ENCODE results near the gene GATA2. TPM values are rescaled to one million over a fixed set of nuclear protein-coding genes. Genes with fewer than 3 reads are reported as not detected.
A peak's percentile ranks its signal among the peaks of the same experiment; 100 is the strongest.

GATA2 gene
- total and polyA plus RNA-seq, 2 experiments from 2014 or later: 23.8 to 34.0 TPM

GRCh38 chr3:128503751-128504532 lies 10.9 kb upstream of the GATA2 start:
- H3K27me3 ChIP-seq (replicated peaks; ENCODE audit: insufficient read depth): no peaks in the 10 kb centered on the region
- H3K9me2 ChIP-seq (ENCODE audit: insufficient read depth): no peaks in the 10 kb centered on the region
- H3K79me2 ChIP-seq (ENCODE audit: insufficient read depth): no peaks in the 10 kb centered on the region
- H3K9me3 ChIP-seq (ENCODE audit: low read depth): no peaks in the 10 kb centered on the region
- no peak for DNase-seq
- H3K4me3 ChIP-seq: no peak overlapping the region
- H3F3A ChIP-seq (ENCODE audit: insufficient read depth): peaks cover 7% of the 10 kb centered on the region; the same call in 1 of the 2 replicates
- H2AFZ ChIP-seq: no peak overlapping the region
- no peak overlapping the region for H3K27ac ChIP-seq
- H3K4me2 ChIP-seq (ENCODE audit: unreplicated experiment): no peak overlapping the region
- no peaks in the 10 kb centered on the region for H4K20me1 ChIP-seq (ENCODE audit: insufficient read depth)
- TF ChIP-seq EZH2phosphoT487 (IDR thresholded peaks at IDR 0.05; ENCODE audit: insufficient read depth, low read depth): no peak
- no peak for TF ChIP-seq EZH2 (IDR thresholded peaks at IDR 0.05; ENCODE audit: insufficient read depth, poor library complexity, severe bottlenecking)
- no peaks in the 10 kb centered on the region for H3K36me3 ChIP-seq (ENCODE audit: low read depth)
- 85 to 87% methylated on average over 9 to 10 of the region's 10 CpGs for WGBS, 2 experiments (ENCODE audit: low coverage in 1 of 2, low lambda C conversion rate in 2 of 2, missing lambda C conversion rate in 2 of 2)
- H3K4me1 ChIP-seq (ENCODE audit: insufficient read depth): no peaks in the 10 kb centered on the region
- no peak overlapping the region for H3K9ac ChIP-seq
- in situ Hi-C loops (cut with MboI): no loop called here

- Histone ChIP-seq H3K27ac (no peak overlapping the region), H3K27me3 (replicated peaks; ENCODE audit: insufficient read depth) (no peaks in the 10 kb centered on the region), H3K4me3 (no peak overlapping the region), H3K36me3 (ENCODE audit: low read depth) (no peaks in the 10 kb centered on the region), H3K4me2 (ENCODE audit: unreplicated experiment) (no peak overlapping the region), H3K79me2 (ENCODE audit: insufficient read depth) (no peaks in the 10 kb centered on the region), H3F3A (ENCODE audit: insufficient read depth) (peaks cover 7% of the 10 kb centered on the region; the same call in 1 of the 2 replicates), H2AFZ (no peak overlapping the region), H3K9me3 (ENCODE audit: low read depth) (no peaks in the 10 kb centered on the region), H3K9ac (no peak overlapping the region), H3K4me1 (ENCODE audit: insufficient read depth) (no peaks in the 10 kb centered on the region), H4K20me1 (ENCODE audit: insufficient read depth) (no peaks in the 10 kb centered on the region), H3K9me2 (ENCODE audit: insufficient read depth) (no peaks in the 10 kb centered on the region)
- peak; percentile 10 for DNase-seq
- WGBS, 2 experiments (ENCODE audit: low coverage in 1 of 2, low lambda C conversion rate in 2 of 2, missing lambda C conversion rate in 2 of 2): 81 to 82% methylated on average over 12 of the region's 12 CpGs
- TF ChIP-seq EZH2 (IDR thresholded peaks at IDR 0.05; ENCODE audit: insufficient read depth, poor library complexity, severe bottlenecking): no peak
- no peak for TF ChIP-seq EZH2phosphoT487 (IDR thresholded peaks at IDR 0.05; ENCODE audit: insufficient read depth, low read depth)
- in situ Hi-C loops (cut with MboI): no loop called here
Observed at GRCh38 chr3:128503164-128503651, 10.2 kb upstream of the GATA2 start.

GRCh38 chr3:128502712-128503111 lies 9.7 kb upstream of the GATA2 start:
- Histone ChIP-seq H3F3A (ENCODE audit: insufficient read depth) (peaks cover 7% of the 10 kb centered on the region; the same call in 1 of the 2 replicates), H4K20me1 (ENCODE audit: insufficient read depth) (no peaks in the 10 kb centered on the region), H2AFZ (no peak overlapping the region), H3K27ac (no peak overlapping the region), H3K9me2 (ENCODE audit: insufficient read depth) (no peaks in the 10 kb centered on the region), H3K36me3 (ENCODE audit: low read depth) (no peaks in the 10 kb centered on the region), H3K27me3 (replicated peaks; ENCODE audit: insufficient read depth) (no peaks in the 10 kb centered on the region), H3K4me2 (ENCODE audit: unreplicated experiment) (no peak overlapping the region), H3K4me1 (ENCODE audit: insufficient read depth) (no peaks in the 10 kb centered on the region), H3K79me2 (ENCODE audit: insufficient read depth) (no peaks in the 10 kb centered on the region), H3K4me3 (no peak overlapping the region), H3K9ac (no peak overlapping the region), H3K9me3 (ENCODE audit: low read depth) (no peaks in the 10 kb centered on the region)
- TF ChIP-seq EZH2 (IDR thresholded peaks at IDR 0.05; ENCODE audit: insufficient read depth, poor library complexity, severe bottlenecking) (no peak), EZH2phosphoT487 (IDR thresholded peaks at IDR 0.05; ENCODE audit: insufficient read depth, low read depth) (no peak)
- 70 to 76% methylated on average over 5 of the region's 5 CpGs for WGBS, 2 experiments (ENCODE audit: low coverage in 1 of 2, low lambda C conversion rate in 2 of 2, missing lambda C conversion rate in 2 of 2)
- in situ Hi-C loops (cut with MboI): no loop called here
- DNase-seq: no peak

GRCh38 chr3:128501431-128501830 lies 8.4 kb upstream of the GATA2 start:
- 51 to 55% methylated on average over 3 of the region's 3 CpGs for WGBS, 2 experiments (ENCODE audit: low coverage in 1 of 2, low lambda C conversion rate in 2 of 2, missing lambda C conversion rate in 2 of 2)
- H3K9ac ChIP-seq: no peak overlapping the region
- DNase-seq: no peak

More at GRCh38 chr3:128501431-128501830, 8.4 kb upstream of the GATA2 start:
- H3K4me3 ChIP-seq: no peak overlapping the region
- no peaks in the 10 kb centered on the region for H3K4me1 ChIP-seq (ENCODE audit: insufficient read depth)
- H4K20me1 ChIP-seq (ENCODE audit: insufficient read depth): no peaks in the 10 kb centered on the region
- no peak overlapping the region for H3K27ac ChIP-seq
- H3K4me2 ChIP-seq (ENCODE audit: unreplicated experiment): no peak overlapping the region
- H3K79me2 ChIP-seq (ENCODE audit: insufficient read depth): no peaks in the 10 kb centered on the region
- H3F3A ChIP-seq (ENCODE audit: insufficient read depth): peaks cover 7% of the 10 kb centered on the region; the same call in 1 of the 2 replicates
- H3K27me3 ChIP-seq (replicated peaks; ENCODE audit: insufficient read depth): no peaks in the 10 kb centered on the region
- no peak overlapping the region for H2AFZ ChIP-seq
- no peaks in the 10 kb centered on the region for H3K9me2 ChIP-seq (ENCODE audit: insufficient read depth)
- in situ Hi-C loops (cut with MboI): no loop called here
- H3K9me3 ChIP-seq (ENCODE audit: low read depth): no peaks in the 10 kb centered on the region
- TF ChIP-seq EZH2 (IDR thresholded peaks at IDR 0.05; ENCODE audit: insufficient read depth, poor library complexity, severe bottlenecking): no peak
- no peak for TF ChIP-seq EZH2phosphoT487 (IDR thresholded peaks at IDR 0.05; ENCODE audit: insufficient read depth, low read depth)
- no peaks in the 10 kb centered on the region for H3K36me3 ChIP-seq (ENCODE audit: low read depth)
